Endothelial cell of umbilical vein (primary cell): ENCODE data around the gene ZNF75A.

Experiments
- CTCF ChIP-seq, 2 donors: IDR thresholded peaks; 1 replicate in 1 of 2; 2 replicates in 1 of 2; pipeline ENCODE4 v1.5.1; 2011; ENCODE audit warnings: low read length in 2 of 2, mild to moderate bottlenecking in 2 of 2, moderate library complexity in 2 of 2, control low read depth in 1 of 2, inconsistent platforms in 1 of 2, low read depth in 1 of 2; ENCODE audit not compliant: insufficient read depth in 1 of 2; ENCODE audit errors: extremely low read depth in 1 of 2
- EZH2 ChIP-seq: IDR thresholded peaks from 2 replicates; pipeline ENCODE4 v1.6.1; 2012; ENCODE audit warnings: borderline replicate concordance, low read depth, mild to moderate bottlenecking, moderate library complexity, low read length, inconsistent platforms; ENCODE audit not compliant: severe bottlenecking
- JUN ChIP-seq: IDR thresholded peaks from 2 replicates; pipeline ENCODE4 v1.6.1; 2011; ENCODE audit warnings: borderline replicate concordance, low read depth; ENCODE audit not compliant: insufficient read length, insufficient read depth
- POLR2A ChIP-seq: IDR thresholded peaks from 2 replicates; pipeline ENCODE4 v1.6.1; 2012; ENCODE audit warnings: low read depth, mild to moderate bottlenecking, control low read depth, low read length
- TF ChIP-seq, protein P1 (sequence below): IDR thresholded peaks from 2 replicates; pipeline ENCODE4 v1.6.1; 2011; ENCODE audit not compliant: insufficient read depth, insufficient read length

GRCh38 chr16:3348547-3349167 lies 43.4 kb downstream of the ZNF75A start:
- TF ChIP-seq CTCF (IDR thresholded peaks at IDR 0.05; ENCODE audit: extremely low read depth in 1 of 2, insufficient read depth in 1 of 2, low read depth in 1 of 2, low read length in 2 of 2) (no peak), EZH2 (no peak), JUN (no peak), POLR2A (no peak)
- TF ChIP-seq, protein P1, sequence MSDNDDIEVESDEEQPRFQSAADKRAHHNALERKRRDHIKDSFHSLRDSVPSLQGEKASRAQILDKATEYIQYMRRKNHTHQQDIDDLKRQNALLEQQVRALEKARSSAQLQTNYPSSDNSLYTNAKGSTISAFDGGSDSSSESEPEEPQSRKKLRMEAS: no peak
